Gastroesophageal sphincter (tissue), 3 donors: ENCODE measurements around the gene UMAD1.

Experiments
- POLR2AphosphoS5 ChIP-seq: sonication (generic); formaldehyde crosslinking; IDR thresholded peaks from one replicate; pipeline ENCODE4 v1.6.1; 2017; ENCODE audit warnings: antibody characterized with exemption
- TF ChIP-seq, protein P1 (sequence below), 4 experiments: fragments of 200-600 bp in 2 of 4; fragments of 450-650 bp in 2 of 4; sonication (generic) in 1 of 4; IDR thresholded peaks; one replicate each; pipeline ENCODE4 v1.5.1; 2017 to 2019; ENCODE audit warnings: antibody characterized with exemption in 4 of 4, mild to moderate bottlenecking in 2 of 4, moderate library complexity in 2 of 4

DNA sequence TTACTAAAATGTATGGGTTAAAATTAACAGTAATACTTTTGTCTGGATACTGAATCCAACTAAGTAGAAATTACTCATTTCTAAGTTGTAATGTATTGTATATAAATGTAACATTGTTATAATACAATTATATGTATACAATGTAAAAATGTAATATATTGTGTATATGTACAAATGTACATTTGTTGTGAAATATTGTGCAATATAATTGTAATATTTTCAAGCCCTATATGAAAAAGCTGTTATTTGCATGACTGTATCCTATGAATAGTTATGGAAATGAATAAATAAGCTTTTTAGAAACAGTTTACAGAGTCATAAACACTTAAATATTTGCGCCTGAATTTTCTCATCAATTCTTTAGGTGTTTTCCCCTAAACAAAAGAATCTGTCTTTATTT is 20.3 kb upstream of the UMAD1 start:
- TF ChIP-seq, protein P1, sequence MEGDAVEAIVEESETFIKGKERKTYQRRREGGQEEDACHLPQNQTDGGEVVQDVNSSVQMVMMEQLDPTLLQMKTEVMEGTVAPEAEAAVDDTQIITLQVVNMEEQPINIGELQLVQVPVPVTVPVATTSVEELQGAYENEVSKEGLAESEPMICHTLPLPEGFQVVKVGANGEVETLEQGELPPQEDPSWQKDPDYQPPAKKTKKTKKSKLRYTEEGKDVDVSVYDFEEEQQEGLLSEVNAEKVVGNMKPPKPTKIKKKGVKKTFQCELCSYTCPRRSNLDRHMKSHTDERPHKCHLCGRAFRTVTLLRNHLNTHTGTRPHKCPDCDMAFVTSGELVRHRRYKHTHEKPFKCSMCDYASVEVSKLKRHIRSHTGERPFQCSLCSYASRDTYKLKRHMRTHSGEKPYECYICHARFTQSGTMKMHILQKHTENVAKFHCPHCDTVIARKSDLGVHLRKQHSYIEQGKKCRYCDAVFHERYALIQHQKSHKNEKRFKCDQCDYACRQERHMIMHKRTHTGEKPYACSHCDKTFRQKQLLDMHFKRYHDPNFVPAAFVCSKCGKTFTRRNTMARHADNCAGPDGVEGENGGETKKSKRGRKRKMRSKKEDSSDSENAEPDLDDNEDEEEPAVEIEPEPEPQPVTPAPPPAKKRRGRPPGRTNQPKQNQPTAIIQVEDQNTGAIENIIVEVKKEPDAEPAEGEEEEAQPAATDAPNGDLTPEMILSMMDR (IDR thresholded peaks at IDR 0.05), result no peak
- no peak for TF ChIP-seq POLR2AphosphoS5
